ENCODE results near the gene LCE4A. TPM values are rescaled to one million over a fixed set of nuclear protein-coding genes. Genes with fewer than 3 reads are reported as not detected.
"Not testable (repeated sequence)": the region's sequence is repeated elsewhere in the genome, so short reads cannot be mapped to it uniquely, and the experiment has no call there.

Gene LCE4A, protein sequence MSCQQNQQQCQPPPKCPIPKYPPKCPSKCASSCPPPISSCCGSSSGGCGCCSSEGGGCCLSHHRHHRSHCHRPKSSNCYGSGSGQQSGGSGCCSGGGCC
- total RNA-seq, result not detected
- polyA plus RNA-seq, result not detected
- long read RNA-seq, donor 1, result 0 reads
- long read RNA-seq, donor 2, result 0 reads

DNA sequence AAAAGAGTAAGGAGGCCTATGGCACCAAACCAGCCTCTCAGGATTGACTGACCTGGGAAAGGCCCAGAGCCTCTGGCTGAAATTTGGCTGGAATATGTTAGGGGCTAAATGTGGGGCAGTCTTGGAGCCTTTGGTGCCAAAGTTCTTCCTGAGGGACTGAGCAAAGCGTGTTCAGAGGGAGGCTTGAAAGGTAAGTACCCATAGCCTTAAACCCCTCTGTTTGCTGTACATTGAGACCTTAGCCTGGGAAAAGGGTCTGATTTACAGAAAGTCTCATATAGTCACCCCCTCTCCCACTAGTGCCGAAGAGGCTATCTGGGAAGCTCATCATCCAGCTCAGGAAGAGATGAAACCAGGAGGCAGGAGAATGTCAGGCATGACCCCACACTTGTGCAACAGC, at the start of gene LCE4A:
TSS of gene LCE4A (plus strand) at position 301 of the 400 bp plus-strand sequence. CDS start 916 bp downstream, outside the sequence.
- Histone ChIP-seq H3K9me3 (ENCODE audit: control insufficient read depth, low read length) (no peaks in the 10 kb centered on the region), H3K36me3 (ENCODE audit: control insufficient read depth in 1 of 2, insufficient read depth in 2 of 2, low read length in 1 of 2) (no peaks in the 10 kb centered on the region), H3K27me3 (ENCODE audit: control insufficient read depth in 1 of 2, insufficient read depth in 2 of 2, low read length in 1 of 2) (no peaks in the 10 kb centered on the region), H3K4me3 (ENCODE audit: low read length in 2 of 2) (no peak within 1 kb of the TSS), H3K27ac (ENCODE audit: low read depth in 1 of 2, low read length in 2 of 2) (no peak within 1 kb of the TSS), H3K4me1 (ENCODE audit: control insufficient read depth in 1 of 2, insufficient read depth in 2 of 2, low read length in 2 of 2) (no peaks in the 10 kb centered on the region)
- WGBS, 2 donors, result 69 to 71% methylated on average over 2 of the region's 2 CpGs
- ATAC-seq (ENCODE audit: low FRiP score), result no peak
- intact Hi-C loops (cut with DNase I), result no loop called here
- DNase-seq, result no peak

DNA sequence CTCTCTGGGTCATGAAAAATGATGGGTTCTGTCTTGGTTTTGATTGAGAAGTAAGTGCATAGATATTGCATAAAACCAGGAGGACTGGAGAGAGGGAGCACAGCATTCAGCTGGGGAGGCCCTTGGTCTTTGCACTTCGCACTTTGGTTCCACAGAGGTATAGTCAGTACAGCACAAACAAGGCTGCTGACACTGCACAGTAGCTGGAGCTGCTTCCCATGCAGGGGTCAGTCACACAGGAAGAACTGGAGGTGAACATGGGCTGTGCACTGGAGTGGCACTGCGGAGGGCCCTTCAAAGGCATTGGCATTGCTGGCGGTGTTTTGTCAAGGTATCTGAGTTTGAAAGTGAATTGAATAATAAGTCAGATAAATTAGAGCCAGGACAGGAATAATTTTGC, 49.3 kb upstream of the LCE4A start:
- intact Hi-C loops (cut with DNase I), result loop anchor here in 1 of 2 donors (10.0 kb wide), 1 partner anchor 566 kb away; no protein-coding TSS in a partner anchor
- no peaks in the 10 kb centered on the region for H3K4me1 ChIP-seq (ENCODE audit: control insufficient read depth in 1 of 2, insufficient read depth in 2 of 2, low read length in 2 of 2)
- no peaks in the 10 kb centered on the region for H3K36me3 ChIP-seq (ENCODE audit: control insufficient read depth in 1 of 2, insufficient read depth in 2 of 2, low read length in 1 of 2)
- no peaks in the 10 kb centered on the region for H3K27me3 ChIP-seq (ENCODE audit: control insufficient read depth in 1 of 2, insufficient read depth in 2 of 2, low read length in 1 of 2)
- no peak for DNase-seq
- ATAC-seq (ENCODE audit: low FRiP score), result no peak
- no peaks in the 10 kb centered on the region for H3K9me3 ChIP-seq (ENCODE audit: control insufficient read depth, low read length)
- 85 to 88% methylated on average over 3 of the region's 3 CpGs for WGBS, 2 donors
- H3K4me3 ChIP-seq (ENCODE audit: low read length in 2 of 2), result no peak overlapping the region
- no peak overlapping the region for H3K27ac ChIP-seq (ENCODE audit: low read depth in 1 of 2, low read length in 2 of 2)

DNA sequence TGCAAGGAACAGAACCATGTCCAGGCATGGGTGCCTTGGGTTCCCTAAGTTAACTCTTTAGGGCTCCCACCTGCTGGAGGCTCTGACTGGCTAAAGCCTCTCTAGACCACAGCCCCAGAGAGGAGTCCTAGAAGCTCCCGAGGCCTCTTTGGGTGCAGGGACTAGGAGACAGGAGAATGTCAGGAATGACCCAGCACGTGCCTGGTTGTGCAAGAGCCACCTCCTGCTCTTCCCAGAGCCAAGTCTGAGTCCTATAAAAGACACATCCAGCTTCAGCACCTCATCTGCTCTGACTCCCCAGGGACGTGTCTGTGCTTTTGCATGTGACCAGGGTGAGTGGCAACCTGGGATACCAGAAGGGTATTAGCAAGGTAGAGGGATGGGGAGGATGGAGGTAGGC, 44.9 kb upstream of the LCE4A start, which contains the start of gene LCE2D:
TSS of gene LCE2D (plus strand) at position 283 of the 400 bp plus-strand sequence. CDS start 726 bp downstream, outside the sequence.
- Histone ChIP-seq H3K4me1 (ENCODE audit: control insufficient read depth in 1 of 2, insufficient read depth in 2 of 2, low read length in 2 of 2) (no peaks in the 10 kb centered on the region), H3K36me3 (ENCODE audit: control insufficient read depth in 1 of 2, insufficient read depth in 2 of 2, low read length in 1 of 2) (no peaks in the 10 kb centered on the region), H3K27me3 (ENCODE audit: control insufficient read depth in 1 of 2, insufficient read depth in 2 of 2, low read length in 1 of 2) (peaks cover 0 to 2% of the 10 kb centered on the region in 2 donors), H3K9me3 (ENCODE audit: control insufficient read depth, low read length) (no peaks in the 10 kb centered on the region), H3K4me3 (ENCODE audit: low read length in 2 of 2) (no peak within 1 kb of the TSS), H3K27ac (ENCODE audit: low read depth in 1 of 2, low read length in 2 of 2) (no peak within 1 kb of the TSS)
- no peak for DNase-seq
- no peak for ATAC-seq (ENCODE audit: low FRiP score)
- WGBS, 2 donors, result 56 to 59% methylated on average over 3 of the region's 3 CpGs
- intact Hi-C loops (cut with DNase I), result no loop called here

DNA sequence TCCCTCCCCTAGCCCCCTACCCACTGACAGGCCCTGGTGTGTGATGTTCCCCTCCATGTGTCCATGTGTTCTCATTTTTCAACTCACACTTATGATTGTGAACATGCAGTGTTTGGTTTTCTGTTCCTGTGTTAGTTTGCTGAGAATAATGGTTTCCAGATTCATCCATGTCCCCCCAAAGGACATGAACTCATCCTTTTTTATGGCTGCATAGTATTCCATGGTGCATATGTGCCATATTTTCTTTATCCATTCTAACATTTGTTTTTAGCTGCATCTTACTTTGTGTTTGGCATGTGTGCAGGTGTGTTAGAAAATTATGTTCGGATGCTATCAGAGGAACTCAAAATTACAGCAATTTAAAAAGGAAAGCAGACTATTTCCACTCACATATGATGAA, 41.8 kb upstream of the LCE4A start:
- H3K27me3 ChIP-seq (ENCODE audit: control insufficient read depth in 1 of 2, insufficient read depth in 2 of 2, low read length in 1 of 2); ATAC-seq (ENCODE audit: low FRiP score); H3K36me3 ChIP-seq (ENCODE audit: control insufficient read depth in 1 of 2, insufficient read depth in 2 of 2, low read length in 1 of 2); H3K9me3 ChIP-seq (ENCODE audit: control insufficient read depth, low read length); DNase-seq; intact Hi-C loops (cut with DNase I); H3K4me3 ChIP-seq (ENCODE audit: low read length in 2 of 2); H3K4me1 ChIP-seq (ENCODE audit: control insufficient read depth in 1 of 2, insufficient read depth in 2 of 2, low read length in 2 of 2); H3K27ac ChIP-seq (ENCODE audit: low read depth in 1 of 2, low read length in 2 of 2): not testable (repeated sequence)
- 87 to 90% methylated on average over 1 of the region's 1 CpG for WGBS, 2 donors

DNA sequence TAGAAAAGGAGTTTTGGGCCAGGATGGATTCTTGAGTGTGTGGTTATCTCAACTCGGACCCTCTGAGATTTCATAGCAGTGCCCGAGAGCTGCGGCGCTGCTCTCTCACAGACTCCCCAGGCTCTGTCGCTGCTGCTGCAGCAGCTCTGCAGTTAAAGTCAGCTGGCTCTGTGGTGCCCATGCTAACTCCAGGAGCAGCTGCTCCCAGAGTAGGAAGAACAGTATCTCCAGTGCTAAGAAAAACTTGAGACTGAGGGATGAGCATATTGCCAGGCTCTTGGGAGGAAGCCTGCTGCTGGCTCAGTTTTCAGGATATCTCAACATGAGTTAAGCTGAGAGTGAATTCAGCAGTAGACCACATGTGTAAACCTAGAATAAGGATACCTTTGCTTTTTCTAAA, 40.3 kb upstream of the LCE4A start:
- Histone ChIP-seq H3K9me3 (ENCODE audit: control insufficient read depth, low read length) (no peaks in the 10 kb centered on the region), H3K4me1 (ENCODE audit: control insufficient read depth in 1 of 2, insufficient read depth in 2 of 2, low read length in 2 of 2) (no peaks in the 10 kb centered on the region), H3K27me3 (ENCODE audit: control insufficient read depth in 1 of 2, insufficient read depth in 2 of 2, low read length in 1 of 2) (peaks cover 0 to 2% of the 10 kb centered on the region in 2 donors), H3K36me3 (ENCODE audit: control insufficient read depth in 1 of 2, insufficient read depth in 2 of 2, low read length in 1 of 2) (no peaks in the 10 kb centered on the region), H3K4me3 (ENCODE audit: low read length in 2 of 2) (no peak overlapping the region), H3K27ac (ENCODE audit: low read depth in 1 of 2, low read length in 2 of 2) (no peak overlapping the region)
- DNase-seq (no peak), ATAC-seq (ENCODE audit: low FRiP score) (no peak)
- whole genome bisulfite sequencing, 2 donors, result 79 to 84% methylated on average over 5 of the region's 5 CpGs
- intact Hi-C loops (cut with DNase I), result no loop called here

DNA sequence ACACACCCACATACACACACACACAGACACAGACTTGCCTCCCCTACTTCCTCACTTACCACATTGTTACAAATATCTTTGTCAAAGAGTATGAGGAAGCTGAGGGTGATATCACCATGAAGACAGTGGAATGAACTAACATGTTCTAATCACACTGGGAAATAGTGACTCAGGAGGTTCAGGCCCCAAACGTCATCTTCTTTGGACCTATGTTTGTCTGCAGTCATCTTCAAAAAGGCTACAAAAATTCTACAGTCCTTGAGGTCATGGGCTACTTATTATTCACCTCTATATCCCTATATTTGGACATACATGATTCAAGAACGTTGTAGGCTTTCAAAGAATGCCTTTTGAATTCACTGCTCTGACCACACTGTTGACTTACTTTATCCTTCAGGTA, 34.9 kb upstream of the LCE4A start:
- ATAC-seq (ENCODE audit: low FRiP score), result no peak
- H3K4me3 ChIP-seq (ENCODE audit: low read length in 2 of 2), result no peak overlapping the region
- no peak overlapping the region for H3K27ac ChIP-seq (ENCODE audit: low read depth in 1 of 2, low read length in 2 of 2)
- H3K27me3 ChIP-seq (ENCODE audit: control insufficient read depth in 1 of 2, insufficient read depth in 2 of 2, low read length in 1 of 2), result no peaks in the 10 kb centered on the region
- H3K9me3 ChIP-seq (ENCODE audit: control insufficient read depth, low read length), result peaks cover 2% of the 10 kb centered on the region
- WGBS, 2 donors, result 49 to 51% methylated on average over 2 of the region's 2 CpGs
- no peak for DNase-seq
- no peaks in the 10 kb centered on the region for H3K36me3 ChIP-seq (ENCODE audit: control insufficient read depth in 1 of 2, insufficient read depth in 2 of 2, low read length in 1 of 2)
- no peaks in the 10 kb centered on the region for H3K4me1 ChIP-seq (ENCODE audit: control insufficient read depth in 1 of 2, insufficient read depth in 2 of 2, low read length in 2 of 2)
- intact Hi-C loops (cut with DNase I), result no loop called here

DNA sequence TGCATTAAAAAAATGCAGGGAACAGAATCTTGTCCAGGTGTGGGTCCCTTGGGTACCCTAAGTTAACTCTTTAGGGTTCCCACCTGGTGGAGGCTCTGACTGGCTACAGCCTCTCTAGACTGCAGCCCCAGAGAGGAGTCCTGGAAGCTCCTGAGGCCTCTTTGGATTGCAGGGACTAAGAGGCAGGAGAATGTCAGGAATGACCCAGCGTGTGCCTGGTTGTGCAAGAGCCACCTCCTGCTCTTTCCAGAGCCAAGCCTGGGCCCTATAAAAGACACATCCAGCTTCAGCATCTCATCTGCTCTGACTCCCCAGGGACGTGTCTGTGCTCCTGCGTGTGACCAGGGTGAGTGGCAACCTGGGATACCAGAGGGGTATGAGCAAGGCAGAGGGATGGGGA, 33.0 kb upstream of the LCE4A start, which contains the start of gene LCE2C:
TSS of gene LCE2C (plus strand) at position 297 of the 400 bp plus-strand sequence. CDS start 737 bp downstream, outside the sequence.
- 56 to 65% methylated on average over 2 to 3 of the region's 3 CpGs for WGBS, 2 donors

DNA sequence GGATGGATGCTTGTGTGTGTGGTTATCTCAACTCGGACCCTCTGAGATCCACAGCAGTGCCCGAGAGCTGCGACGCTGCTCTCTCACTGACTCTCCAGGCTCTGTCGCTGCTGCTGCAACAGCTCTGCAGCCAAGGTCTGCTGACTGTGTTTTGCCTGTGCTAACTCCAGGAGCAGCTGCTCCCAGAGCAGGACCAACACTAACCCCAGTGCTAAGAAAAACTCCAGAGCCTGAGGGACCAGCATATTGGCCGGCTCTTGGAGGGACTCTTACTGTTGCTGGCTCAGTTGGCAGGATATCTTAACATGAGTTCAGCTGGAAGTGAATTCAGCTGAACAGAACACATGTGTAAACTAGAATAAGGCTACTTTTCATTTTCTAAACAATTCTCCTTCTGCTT, 28.5 kb upstream of the LCE4A start:
- 64 to 71% methylated on average over 6 of the region's 6 CpGs for WGBS, 2 donors

More for the DNA sequence above, 33.0 kb upstream of the LCE4A start, which contains the start of gene LCE2C:
- H3K4me3 ChIP-seq (ENCODE audit: low read length in 2 of 2); H3K4me1 ChIP-seq (ENCODE audit: control insufficient read depth in 1 of 2, insufficient read depth in 2 of 2, low read length in 2 of 2); H3K27me3 ChIP-seq (ENCODE audit: control insufficient read depth in 1 of 2, insufficient read depth in 2 of 2, low read length in 1 of 2); H3K9me3 ChIP-seq (ENCODE audit: control insufficient read depth, low read length); DNase-seq; H3K27ac ChIP-seq (ENCODE audit: low read depth in 1 of 2, low read length in 2 of 2); H3K36me3 ChIP-seq (ENCODE audit: control insufficient read depth in 1 of 2, insufficient read depth in 2 of 2, low read length in 1 of 2); ATAC-seq (ENCODE audit: low FRiP score); intact Hi-C loops (cut with DNase I): not testable (repeated sequence)

DNA sequence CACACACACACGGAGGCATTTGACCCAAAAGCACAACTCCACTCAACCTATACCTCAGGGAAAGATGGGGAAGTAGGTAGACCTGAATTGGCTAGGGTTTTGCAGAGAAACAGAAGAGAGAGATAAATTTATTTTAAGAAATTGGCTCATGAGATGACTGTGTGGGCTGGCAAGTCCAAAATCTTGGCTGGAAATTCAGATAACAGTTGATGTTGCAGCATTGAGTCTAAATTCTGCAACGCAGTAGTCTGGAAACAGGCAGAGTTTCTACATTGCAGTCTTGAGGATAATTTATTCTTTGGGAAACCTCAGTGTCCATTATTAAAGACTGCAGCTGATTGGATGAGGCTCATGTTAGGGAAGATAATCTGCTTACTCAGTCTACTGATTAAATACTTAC, 26.3 kb upstream of the LCE4A start:
- peaks cover 6% of the 10 kb centered on the region for H3K9me3 ChIP-seq (ENCODE audit: control insufficient read depth, low read length)
- no peak for DNase-seq
- no peak for ATAC-seq (ENCODE audit: low FRiP score)
- no peaks in the 10 kb centered on the region for H3K27me3 ChIP-seq (ENCODE audit: control insufficient read depth in 1 of 2, insufficient read depth in 2 of 2, low read length in 1 of 2)
- no peaks in the 10 kb centered on the region for H3K36me3 ChIP-seq (ENCODE audit: control insufficient read depth in 1 of 2, insufficient read depth in 2 of 2, low read length in 1 of 2)
- no peaks in the 10 kb centered on the region for H3K4me1 ChIP-seq (ENCODE audit: control insufficient read depth in 1 of 2, insufficient read depth in 2 of 2, low read length in 2 of 2)
- 49 to 50% methylated on average over 2 of the region's 2 CpGs for WGBS, 2 donors
- no peak overlapping the region for H3K27ac ChIP-seq (ENCODE audit: low read depth in 1 of 2, low read length in 2 of 2)
- intact Hi-C loops (cut with DNase I), result no loop called here
- no peak overlapping the region for H3K4me3 ChIP-seq (ENCODE audit: low read length in 2 of 2)

More for the DNA sequence above, 28.5 kb upstream of the LCE4A start:
- Histone ChIP-seq H3K4me1 (ENCODE audit: control insufficient read depth in 1 of 2, insufficient read depth in 2 of 2, low read length in 2 of 2) (no peaks in the 10 kb centered on the region), H3K36me3 (ENCODE audit: control insufficient read depth in 1 of 2, insufficient read depth in 2 of 2, low read length in 1 of 2) (no peaks in the 10 kb centered on the region), H3K27me3 (ENCODE audit: control insufficient read depth in 1 of 2, insufficient read depth in 2 of 2, low read length in 1 of 2) (no peaks in the 10 kb centered on the region), H3K9me3 (ENCODE audit: control insufficient read depth, low read length) (peaks cover 6% of the 10 kb centered on the region), H3K27ac (ENCODE audit: low read depth in 1 of 2, low read length in 2 of 2) (no peak overlapping the region), H3K4me3 (ENCODE audit: low read length in 2 of 2) (no peak overlapping the region)
- DNase-seq (no peak), ATAC-seq (ENCODE audit: low FRiP score) (no peak)
- intact Hi-C loops (cut with DNase I), result no loop called here

Measured in aorta (tissue), 5 donors.